Prostate gland (tissue), 2 donors: ENCODE measurements around the gene ECT2L.

Experiments used
- CTCF ChIP-seq, 4 experiments: fragments of 200-600 bp in 2 of 4; fragments of 450-650 bp in 2 of 4; sonication (generic) in 2 of 4; IDR thresholded peaks; 1 replicate in 3 of 4; 2 replicates in 1 of 4; pipeline ENCODE4 v1.5.1; 2016 to 2019; ENCODE audit warnings: antibody characterized with exemption in 4 of 4, mild to moderate bottlenecking in 2 of 4, moderate library complexity in 2 of 4
- POLR2A ChIP-seq: fragments of 450-650 bp; IDR thresholded peaks from one replicate; pipeline ENCODE4 v1.6.1; 2016; ENCODE audit warnings: antibody characterized with exemption, mild to moderate bottlenecking
- POLR2AphosphoS5 ChIP-seq: sonication (generic); formaldehyde crosslinking; IDR thresholded peaks from one replicate; pipeline ENCODE4 v1.6.1; 2017; ENCODE audit warnings: antibody characterized with exemption

- TF ChIP-seq CTCF (IDR thresholded peaks at IDR 0.05) (no peak), POLR2AphosphoS5 (no peak), POLR2A (no peak)
Measured at GRCh38 chr6:138809677-138810076, 13.8 kb downstream of the ECT2L start.
